H9 (cell line): ENCODE results near the gene NFATC2IP. TPM values are rescaled to one million over a fixed set of nuclear protein-coding genes. Genes with fewer than 3 reads are reported as not detected.

Experiments
- DNase-seq: peaks from one replicate; pipeline ENCODE4 v3.0.0-alpha.2; 2017
- H2AFZ ChIP-seq: one replicate; pipeline ENCODE4 v1.6.1; 2013; ENCODE audit warnings: mild to moderate bottlenecking, low read length, control low read depth, moderate library complexity
- H2AK5ac ChIP-seq: 2 replicates; pipeline ENCODE4 v1.6.1; 2013; ENCODE audit warnings: low read length, control low read depth, mixed read lengths; ENCODE audit not compliant: insufficient read length
- H2BK120ac ChIP-seq: one replicate; pipeline ENCODE4 v1.6.1; 2013; ENCODE audit warnings: low read depth, mild to moderate bottlenecking, low read length, control low read depth, inconsistent platforms; ENCODE audit not compliant: poor library complexity, severe bottlenecking
- H2BK12ac ChIP-seq: 2 replicates; pipeline ENCODE4 v1.6.1; 2013; ENCODE audit warnings: low read length, control low read depth, mixed read lengths, low read depth; ENCODE audit not compliant: insufficient read length
- H2BK15ac ChIP-seq: 2 replicates; pipeline ENCODE4 v1.6.1; 2013; ENCODE audit warnings: low read depth, low read length, control low read depth
- H2BK20ac ChIP-seq: one replicate; pipeline ENCODE4 v1.6.1; 2013; ENCODE audit warnings: low read depth, mild to moderate bottlenecking, low read length, control low read depth, inconsistent platforms; ENCODE audit not compliant: poor library complexity, severe bottlenecking
- H2BK5ac ChIP-seq: 2 replicates; pipeline ENCODE4 v1.6.1; 2013; ENCODE audit warnings: low read length, control low read depth, mixed read lengths; ENCODE audit not compliant: insufficient read length
- H3K14ac ChIP-seq: 2 replicates; pipeline ENCODE4 v1.6.1; 2013; ENCODE audit warnings: low read length, control low read depth; ENCODE audit not compliant: insufficient read depth
- H3K18ac ChIP-seq: 2 replicates; pipeline ENCODE4 v1.6.1; 2013; ENCODE audit warnings: low read depth, mild to moderate bottlenecking, mixed read lengths, low read length, control low read depth; ENCODE audit not compliant: insufficient read length
- H3K23ac ChIP-seq: 2 replicates; pipeline ENCODE4 v1.6.1; 2013; ENCODE audit warnings: low read length, control low read depth, mixed read lengths, low read depth; ENCODE audit not compliant: insufficient read length
- H3K23me2 ChIP-seq: 2 replicates; pipeline ENCODE4 v1.6.1; 2013; ENCODE audit warnings: low read depth, mild to moderate bottlenecking, mixed read lengths, low read length, control low read depth; ENCODE audit not compliant: insufficient read length, poor library complexity, severe bottlenecking
- H3K27ac ChIP-seq: 2 replicates; pipeline ENCODE4 v1.5.1; 2013; ENCODE audit warnings: low read length, control low read depth, mixed read lengths, low read depth; ENCODE audit not compliant: insufficient read length
- H3K27me3 ChIP-seq: 2 replicates; pipeline ENCODE4 v1.6.1; 2013; ENCODE audit warnings: low read length, control low read depth, inconsistent platforms; ENCODE audit not compliant: insufficient read depth
- H3K4ac ChIP-seq: 2 replicates; pipeline ENCODE4 v1.6.1; 2013; ENCODE audit warnings: low read depth, mild to moderate bottlenecking, control low read depth, inconsistent platforms, low read length, moderate library complexity
- H3K4me1 ChIP-seq: 2 replicates; pipeline ENCODE4 v1.6.1; 2013; ENCODE audit warnings: low read length, control low read depth, inconsistent platforms; ENCODE audit not compliant: insufficient read depth
- H3K4me2 ChIP-seq: 2 replicates; pipeline ENCODE4 v1.6.1; 2013; ENCODE audit warnings: low read length, control low read depth, mixed read lengths; ENCODE audit not compliant: insufficient read length, insufficient read depth
- H3K56ac ChIP-seq: 2 replicates; pipeline ENCODE4 v1.6.1; 2013; ENCODE audit warnings: low read depth, mild to moderate bottlenecking, mixed read lengths, low read length, control low read depth; ENCODE audit not compliant: insufficient read length
- H3K79me1 ChIP-seq: 2 replicates; pipeline ENCODE4 v1.6.1; 2013; ENCODE audit warnings: low read depth, mild to moderate bottlenecking, moderate library complexity, low read length, control low read depth, inconsistent platforms; ENCODE audit not compliant: insufficient read depth, poor library complexity, severe bottlenecking
- H3K79me2 ChIP-seq: 2 replicates; pipeline ENCODE4 v1.6.1; 2013; ENCODE audit warnings: low read length, control low read depth, inconsistent platforms; ENCODE audit not compliant: insufficient read depth
- H3K9ac ChIP-seq: 2 replicates; pipeline ENCODE4 v1.6.1; 2013; ENCODE audit warnings: low read length, control low read depth, mixed read lengths; ENCODE audit not compliant: insufficient read length; ENCODE audit errors: extremely low read depth
- H3K9me3 ChIP-seq: one replicate; pipeline ENCODE4 v1.6.1; 2013; ENCODE audit warnings: low read depth, low read length, inconsistent platforms; ENCODE audit not compliant: control insufficient read depth
- H3T11ph ChIP-seq: one replicate; pipeline ENCODE4 v1.6.1; 2013; ENCODE audit warnings: mild to moderate bottlenecking, low read length, control low read depth, inconsistent platforms
- H4K20me1 ChIP-seq: one replicate; pipeline ENCODE4 v1.6.1; 2013; ENCODE audit not compliant: control insufficient read depth, insufficient read length, insufficient read depth
- H4K5ac ChIP-seq: 2 replicates; pipeline ENCODE4 v1.6.1; 2013; ENCODE audit warnings: low read depth, mild to moderate bottlenecking, mixed read lengths, low read length, control low read depth; ENCODE audit not compliant: insufficient read length
- H4K8ac ChIP-seq: replicated peaks from 2 replicates; pipeline ENCODE4 v1.6.1; 2013; ENCODE audit warnings: low read length, control low read depth, mixed read lengths, low read depth; ENCODE audit not compliant: insufficient read length
- H4K91ac ChIP-seq: 2 replicates; pipeline ENCODE4 v1.6.1; 2013; ENCODE audit warnings: low read depth, mild to moderate bottlenecking, moderate library complexity, mixed read lengths, low read length, control low read depth; ENCODE audit not compliant: insufficient read length
- H3K27ac Mint-ChIP-seq, 3 experiments: 2 replicates in 2 of 3; 3 replicates in 1 of 3; pipeline ENCODE4 v1.8.0; 2020 to 2021; ENCODE audit warnings: mixed read lengths in 3 of 3, mild to moderate bottlenecking in 1 of 3, moderate library complexity in 1 of 3
- H3K27me3 Mint-ChIP-seq: 2 replicates; pipeline ENCODE4 v1.8.0; 2021; ENCODE audit warnings: low read depth, mild to moderate bottlenecking, moderate library complexity, mixed read lengths
- H3K36me3 Mint-ChIP-seq, 3 experiments: 2 replicates in 2 of 3; 3 replicates in 1 of 3; pipeline ENCODE4 v1.8.0; 2020 to 2021; ENCODE audit warnings: low read depth in 3 of 3, mixed read lengths in 3 of 3; ENCODE audit not compliant: insufficient read depth in 1 of 3
- H3K4me1 Mint-ChIP-seq, 2 experiments: 2 replicates each; pipeline ENCODE4 v1.8.0; 2020; ENCODE audit warnings: mixed read lengths in 2 of 2
- H3K4me3 Mint-ChIP-seq, 2 experiments: 2 replicates in 1 of 2; 3 replicates in 1 of 2; pipeline ENCODE4 v1.8.0; 2020 to 2021; ENCODE audit warnings: mild to moderate bottlenecking in 2 of 2, mixed read lengths in 2 of 2, moderate library complexity in 1 of 2
- H3K9me3 Mint-ChIP-seq, 2 experiments: 2 replicates in 1 of 2; 3 replicates in 1 of 2; pipeline ENCODE4 v1.8.0; 2020; ENCODE audit warnings: mild to moderate bottlenecking in 2 of 2, mixed read lengths in 2 of 2, moderate library complexity in 1 of 2
- WGBS: extraction: QIAGEN DNeasy Blood & Tissue Kit; methylation state at CpG from one replicate; pipeline ENCODE4 v1.1.7; 2013; ENCODE audit warnings: missing lambda C conversion rate, low lambda C conversion rate, mixed read lengths; ENCODE audit not compliant: insufficient read length; ENCODE audit errors: extremely low coverage; 5-methylcytosine and 5-hydroxymethylcytosine counted together
- total RNA-seq: library from RNA; stranded (reverse); gene quantifications from 2 replicates; pipeline ENCODE4 v1.2.1, GENCODE V29; 2021
- TF ChIP-seq, protein P1 (sequence below): fragments of 200-600 bp; sonication (generic); conservative IDR thresholded peaks from 3 replicates; pipeline ENCODE4 v1.8.0; 2021; ENCODE audit warnings: antibody characterized with exemption, mild to moderate bottlenecking

The NFATC2IP gene
- total RNA-seq, 1 experiment from 2014 or later = 73.8 TPM

DNA sequence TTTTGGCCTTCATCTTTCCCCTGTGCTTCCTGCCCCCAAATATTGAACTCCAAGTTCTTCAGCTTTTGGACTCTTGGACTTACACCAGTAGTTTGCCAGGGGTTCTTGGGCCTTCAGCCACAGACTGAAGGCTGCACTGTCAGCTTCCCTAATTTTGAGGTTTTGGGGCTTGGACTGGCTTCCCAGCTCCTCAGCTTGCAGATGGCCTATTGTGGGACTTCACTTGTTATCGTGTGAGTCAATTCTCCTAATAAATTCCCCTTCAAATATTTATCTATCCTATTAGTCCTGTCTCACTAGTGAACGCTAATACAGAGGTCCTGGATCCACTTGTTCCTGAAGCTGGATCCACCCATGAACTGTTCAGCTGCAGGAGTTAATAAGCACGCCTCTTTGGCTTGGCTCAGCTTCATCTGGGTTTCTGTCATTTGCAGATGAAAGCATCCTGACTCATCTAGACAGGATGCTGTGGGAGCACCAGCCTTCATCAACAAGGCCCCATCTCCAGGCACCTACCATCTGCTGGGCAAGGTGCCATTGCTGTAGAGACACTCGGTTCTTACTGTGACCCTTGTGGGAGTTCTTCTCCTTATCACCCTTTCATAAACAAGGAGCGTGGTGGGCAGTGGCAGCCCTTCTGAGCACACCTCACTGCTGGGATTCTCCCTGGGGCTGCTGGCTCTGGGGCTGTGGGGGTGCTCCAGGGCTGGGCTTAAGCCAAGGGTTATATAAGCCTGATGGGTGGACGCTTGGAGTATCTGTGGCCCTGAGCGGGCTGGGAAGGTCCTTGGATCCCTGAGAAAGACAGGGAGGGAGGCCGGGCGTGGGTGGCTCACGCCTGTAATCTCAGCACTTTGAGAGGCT, 57.2 kb downstream of the NFATC2IP start:
- Histone ChIP-seq H3T11ph (no peak overlapping the region), H3K4ac (no peak overlapping the region), H3K23me2 (no peaks in the 10 kb centered on the region), H3K27me3 (no peaks in the 10 kb centered on the region), H3K56ac (no peak overlapping the region), H4K5ac (no peak overlapping the region), H3K14ac (no peak overlapping the region), H4K8ac (no peak overlapping the region), H3K18ac (no peak overlapping the region), H3K27ac (no peak overlapping the region), H3K79me2 (no peaks in the 10 kb centered on the region), H4K91ac (no peak overlapping the region), H2BK5ac (no peak overlapping the region), H3K9ac (no peak overlapping the region), H2AK5ac (no peak overlapping the region), H2BK120ac (no peak overlapping the region), H4K20me1 (no peaks in the 10 kb centered on the region), H2AFZ (no peak overlapping the region), H3K4me2 (no peak overlapping the region), H3K9me3 (no peaks in the 10 kb centered on the region), H2BK12ac (no peak overlapping the region), H3K79me1 (no peaks in the 10 kb centered on the region), H2BK20ac (no peak overlapping the region), H2BK15ac (no peak overlapping the region), H3K4me1 (no peaks in the 10 kb centered on the region), H3K23ac (no peak overlapping the region)
- Mint-ChIP-seq H3K4me3 (no peak overlapping the region), H3K27ac (no peak overlapping the region), H3K36me3 (no peaks in the 10 kb centered on the region), H3K9me3 (no peaks in the 10 kb centered on the region), H3K4me1 (peaks cover 3 to 6% of the 10 kb centered on the region in 2 experiments; a peak in 1 of 4 replicates), H3K27me3 (peaks cover 9% of the 10 kb centered on the region)
- DNase-seq = no peak
- no CpG with 5 or more reads among the region's 10 CpGs for WGBS
- TF ChIP-seq, protein P1, sequence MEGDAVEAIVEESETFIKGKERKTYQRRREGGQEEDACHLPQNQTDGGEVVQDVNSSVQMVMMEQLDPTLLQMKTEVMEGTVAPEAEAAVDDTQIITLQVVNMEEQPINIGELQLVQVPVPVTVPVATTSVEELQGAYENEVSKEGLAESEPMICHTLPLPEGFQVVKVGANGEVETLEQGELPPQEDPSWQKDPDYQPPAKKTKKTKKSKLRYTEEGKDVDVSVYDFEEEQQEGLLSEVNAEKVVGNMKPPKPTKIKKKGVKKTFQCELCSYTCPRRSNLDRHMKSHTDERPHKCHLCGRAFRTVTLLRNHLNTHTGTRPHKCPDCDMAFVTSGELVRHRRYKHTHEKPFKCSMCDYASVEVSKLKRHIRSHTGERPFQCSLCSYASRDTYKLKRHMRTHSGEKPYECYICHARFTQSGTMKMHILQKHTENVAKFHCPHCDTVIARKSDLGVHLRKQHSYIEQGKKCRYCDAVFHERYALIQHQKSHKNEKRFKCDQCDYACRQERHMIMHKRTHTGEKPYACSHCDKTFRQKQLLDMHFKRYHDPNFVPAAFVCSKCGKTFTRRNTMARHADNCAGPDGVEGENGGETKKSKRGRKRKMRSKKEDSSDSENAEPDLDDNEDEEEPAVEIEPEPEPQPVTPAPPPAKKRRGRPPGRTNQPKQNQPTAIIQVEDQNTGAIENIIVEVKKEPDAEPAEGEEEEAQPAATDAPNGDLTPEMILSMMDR = no peak
